BE2C (cell line): ENCODE results near the gene EXOC2.

Source experiments
- DNase-seq: peaks from one replicate; pipeline ENCODE4 v3.0.0-alpha.2; 2020
- H3K27me3 ChIP-seq: fragments of 250-450 bp; sonication (Bioruptor Pico); 2 replicates; pipeline ENCODE4 v1.5.1; 2020; ENCODE audit warnings: mild to moderate bottlenecking
- H3K36me3 ChIP-seq: fragments of 250-450 bp; sonication (Bioruptor Pico); 2 replicates; pipeline ENCODE4 v1.5.1; 2020; ENCODE audit warnings: mild to moderate bottlenecking
- H3K4me1 ChIP-seq: fragments of 250-450 bp; sonication (Bioruptor Pico); 2 replicates; pipeline ENCODE4 v1.5.1; 2020
- H3K4me3 ChIP-seq: 2 replicates; pipeline ENCODE4 v1.5.1; 2011; ENCODE audit warnings: low read depth, low read length
- H3K9me3 ChIP-seq: fragments of 250-450 bp; sonication (Bioruptor Pico); 2 replicates; pipeline ENCODE4 v1.5.1; 2020
- TF ChIP-seq, protein P1 (sequence below): IDR thresholded peaks from 2 replicates; pipeline ENCODE4 v1.5.1; 2012; ENCODE audit warnings: mild to moderate bottlenecking, low read depth, low read length

The EXOC2 gene

DNA sequence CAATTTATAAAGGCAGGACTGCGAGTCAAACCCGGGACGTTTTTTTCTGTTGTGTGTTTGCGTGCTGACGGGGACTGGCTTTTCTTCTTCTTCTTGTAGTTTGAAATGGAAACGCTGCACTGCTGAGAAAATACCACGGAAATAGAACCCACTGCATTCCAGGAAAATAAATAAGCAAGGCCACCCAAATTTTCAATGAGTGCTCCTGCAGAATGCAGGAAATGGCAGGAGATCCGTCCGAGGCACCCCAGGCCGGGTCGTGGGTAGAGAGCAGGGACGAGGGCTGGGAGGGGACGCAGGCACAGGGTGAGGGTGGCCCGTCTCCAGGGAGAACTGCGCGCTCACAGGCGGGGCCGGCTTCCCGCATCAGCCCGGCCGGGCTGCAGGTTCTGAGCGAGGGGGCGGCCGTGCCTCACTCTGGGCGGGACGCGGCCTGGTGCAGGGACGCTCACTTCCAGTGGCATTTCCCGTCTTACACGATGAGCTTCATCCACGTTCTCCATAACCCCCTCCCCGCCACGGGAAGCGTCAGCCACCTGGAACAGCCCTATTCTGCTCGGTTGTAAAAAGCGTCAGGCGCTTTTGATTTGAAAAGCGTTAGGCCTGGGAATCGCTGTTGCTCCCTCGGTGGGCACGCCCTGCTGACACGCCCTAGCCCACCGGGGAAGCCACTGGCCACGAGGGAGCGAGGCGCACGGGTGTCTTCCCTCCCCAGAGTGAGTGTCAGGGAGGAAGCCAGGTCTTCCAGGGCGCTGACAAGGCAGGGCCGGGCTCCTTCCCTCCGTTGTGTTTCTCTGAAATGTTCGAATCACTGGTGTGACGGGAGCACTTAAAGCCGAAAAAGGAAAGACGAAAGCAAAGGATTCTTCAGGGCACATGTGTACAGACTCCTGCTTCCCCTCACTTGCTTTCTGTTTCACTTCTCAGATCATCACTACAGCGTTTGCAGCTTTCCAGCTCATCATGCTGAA is 17.9 kb upstream of the EXOC2 start:
- Histone ChIP-seq H3K36me3 (no peaks in the 10 kb centered on the region), H3K4me1 (no peaks in the 10 kb centered on the region), H3K27me3 (peaks cover 85% of the 10 kb centered on the region), H3K9me3 (no peaks in the 10 kb centered on the region), H3K4me3 (no peak overlapping the region)
- no peak for DNase-seq
- TF ChIP-seq, protein P1, sequence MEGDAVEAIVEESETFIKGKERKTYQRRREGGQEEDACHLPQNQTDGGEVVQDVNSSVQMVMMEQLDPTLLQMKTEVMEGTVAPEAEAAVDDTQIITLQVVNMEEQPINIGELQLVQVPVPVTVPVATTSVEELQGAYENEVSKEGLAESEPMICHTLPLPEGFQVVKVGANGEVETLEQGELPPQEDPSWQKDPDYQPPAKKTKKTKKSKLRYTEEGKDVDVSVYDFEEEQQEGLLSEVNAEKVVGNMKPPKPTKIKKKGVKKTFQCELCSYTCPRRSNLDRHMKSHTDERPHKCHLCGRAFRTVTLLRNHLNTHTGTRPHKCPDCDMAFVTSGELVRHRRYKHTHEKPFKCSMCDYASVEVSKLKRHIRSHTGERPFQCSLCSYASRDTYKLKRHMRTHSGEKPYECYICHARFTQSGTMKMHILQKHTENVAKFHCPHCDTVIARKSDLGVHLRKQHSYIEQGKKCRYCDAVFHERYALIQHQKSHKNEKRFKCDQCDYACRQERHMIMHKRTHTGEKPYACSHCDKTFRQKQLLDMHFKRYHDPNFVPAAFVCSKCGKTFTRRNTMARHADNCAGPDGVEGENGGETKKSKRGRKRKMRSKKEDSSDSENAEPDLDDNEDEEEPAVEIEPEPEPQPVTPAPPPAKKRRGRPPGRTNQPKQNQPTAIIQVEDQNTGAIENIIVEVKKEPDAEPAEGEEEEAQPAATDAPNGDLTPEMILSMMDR = no peak

DNA sequence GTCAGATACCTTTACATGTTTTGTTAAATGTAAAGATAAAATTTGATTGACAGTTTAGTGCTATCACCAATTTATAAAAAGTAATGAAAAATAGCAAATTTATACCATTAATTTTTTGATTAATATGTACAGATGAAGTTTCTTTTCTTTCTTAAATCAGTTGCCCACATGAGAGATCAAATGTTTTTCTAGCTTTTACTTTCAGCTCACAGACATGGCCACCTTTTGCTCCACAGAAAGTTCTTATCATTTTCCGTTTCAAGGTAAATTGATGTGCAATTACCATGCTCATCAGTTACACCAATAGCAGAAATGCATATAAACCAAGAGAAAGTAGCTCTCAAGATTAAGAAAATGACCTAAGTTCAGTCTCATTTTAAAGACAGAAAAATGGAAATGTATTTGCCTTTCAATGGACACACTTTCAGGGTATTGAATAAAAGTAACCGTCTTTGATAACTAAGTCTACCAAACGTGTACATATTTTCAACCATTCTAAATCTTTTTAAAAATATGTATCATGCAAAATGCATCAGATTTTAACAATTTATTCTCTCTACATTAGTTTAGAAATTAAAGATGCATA is 16.6 kb upstream of the EXOC2 start:
- DNase-seq = no peak
- no peaks in the 10 kb centered on the region for H3K9me3 ChIP-seq
- TF ChIP-seq, protein P1 = no peak
- H3K27me3 ChIP-seq = peaks cover 86% of the 10 kb centered on the region
- H3K36me3 ChIP-seq = no peaks in the 10 kb centered on the region
- H3K4me1 ChIP-seq = no peaks in the 10 kb centered on the region
- no peak overlapping the region for H3K4me3 ChIP-seq

DNA sequence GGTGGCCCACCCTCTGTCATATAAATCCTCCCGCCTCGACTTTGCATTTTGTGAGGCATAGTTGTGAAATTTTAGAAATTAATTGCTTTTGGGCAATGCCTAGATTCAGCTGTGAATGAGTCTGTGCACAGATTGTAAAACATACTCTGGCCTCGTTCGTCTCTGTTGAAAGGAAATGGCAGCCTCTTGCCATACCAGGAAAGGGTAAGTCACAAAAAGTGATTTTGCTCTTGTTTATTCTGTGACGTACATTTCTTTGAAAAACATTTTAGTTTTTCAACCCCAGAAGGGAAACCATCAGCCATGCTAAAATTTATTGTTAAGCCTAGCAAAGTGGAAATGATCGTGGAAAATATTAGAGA is 15.3 kb upstream of the EXOC2 start:
- Histone ChIP-seq H3K36me3 (no peaks in the 10 kb centered on the region), H3K9me3 (no peaks in the 10 kb centered on the region), H3K4me3 (no peak overlapping the region), H3K4me1 (no peaks in the 10 kb centered on the region), H3K27me3 (peaks cover 90% of the 10 kb centered on the region)
- no peak for DNase-seq
- TF ChIP-seq, protein P1 = no peak

DNA sequence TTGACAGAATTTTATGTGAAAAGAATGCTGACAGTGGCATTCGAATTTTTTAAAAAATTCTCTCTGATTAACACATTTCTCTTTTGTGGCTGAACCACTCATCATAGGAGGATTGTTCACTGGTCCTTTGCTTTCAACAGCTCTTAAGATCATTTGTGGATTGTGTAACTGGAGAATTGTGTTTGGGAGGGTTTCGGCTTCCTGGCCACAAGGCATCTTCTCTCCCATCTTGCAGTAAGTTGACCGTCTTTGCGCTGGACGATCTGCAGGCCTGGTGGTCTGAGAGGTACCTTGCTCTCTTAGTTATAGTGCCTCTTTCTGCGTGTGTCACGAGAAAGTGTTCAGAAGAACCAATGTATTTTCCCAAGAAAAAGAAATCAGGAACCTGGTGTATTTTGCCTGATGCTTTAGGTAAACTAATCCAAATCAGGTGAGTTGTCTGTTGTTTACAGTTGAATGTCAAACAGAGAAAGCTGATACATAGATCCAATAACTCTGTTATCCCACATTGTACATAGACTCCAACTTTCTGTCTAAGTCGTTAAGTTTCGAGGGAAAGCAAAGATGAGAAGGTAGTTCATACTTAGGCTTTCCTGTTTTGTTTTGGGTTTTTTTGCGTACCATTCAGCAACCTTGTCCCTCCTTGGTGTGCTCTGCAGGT is 14.8 kb upstream of the EXOC2 start:
- no peaks in the 10 kb centered on the region for H3K4me1 ChIP-seq
- TF ChIP-seq, protein P1 = no peak
- DNase-seq = no peak
- no peaks in the 10 kb centered on the region for H3K9me3 ChIP-seq
- H3K36me3 ChIP-seq = no peaks in the 10 kb centered on the region
- no peak overlapping the region for H3K4me3 ChIP-seq
- H3K27me3 ChIP-seq = peaks cover 90% of the 10 kb centered on the region

DNA sequence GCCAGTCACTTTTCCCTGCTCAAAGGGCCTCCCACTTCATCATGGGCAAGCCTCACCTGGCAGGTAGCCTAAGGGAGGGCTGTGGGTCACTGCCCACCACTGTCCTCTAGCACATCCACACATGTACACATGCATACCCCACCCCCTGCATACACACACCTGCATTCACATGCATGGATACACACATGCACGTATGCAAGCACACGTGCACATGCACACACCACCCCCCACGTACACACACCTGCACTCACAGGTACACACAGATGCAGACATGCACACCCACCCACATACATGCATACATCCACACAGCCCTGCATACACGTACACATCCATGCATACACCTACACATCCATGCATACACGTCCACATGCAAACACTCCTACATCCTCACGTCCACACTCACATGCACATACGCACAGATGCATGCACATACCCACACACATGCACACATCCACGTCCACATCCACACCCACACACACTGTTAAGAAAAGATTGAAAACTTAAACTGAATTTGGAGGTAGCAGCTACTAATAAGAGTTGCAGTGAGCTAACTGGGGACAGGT is 14.0 kb upstream of the EXOC2 start:
- no peak for DNase-seq
- H3K36me3 ChIP-seq = no peaks in the 10 kb centered on the region
- TF ChIP-seq, protein P1 = no peak
- peaks cover 92% of the 10 kb centered on the region for H3K27me3 ChIP-seq
- no peaks in the 10 kb centered on the region for H3K4me1 ChIP-seq
- no peaks in the 10 kb centered on the region for H3K9me3 ChIP-seq
- H3K4me3 ChIP-seq = no peak overlapping the region
